ENCODE data around the gene C1orf74. TPM values are rescaled to one million over a fixed set of nuclear protein-coding genes. Genes with fewer than 3 reads are reported as not detected.

The C1orf74 gene
- total RNA-seq, 3 donors from 2014 or later (not counting 1 experiment from before 2014, with no cell fraction given): 0.75 to 0.88 (median 0.80) TPM

DNA sequence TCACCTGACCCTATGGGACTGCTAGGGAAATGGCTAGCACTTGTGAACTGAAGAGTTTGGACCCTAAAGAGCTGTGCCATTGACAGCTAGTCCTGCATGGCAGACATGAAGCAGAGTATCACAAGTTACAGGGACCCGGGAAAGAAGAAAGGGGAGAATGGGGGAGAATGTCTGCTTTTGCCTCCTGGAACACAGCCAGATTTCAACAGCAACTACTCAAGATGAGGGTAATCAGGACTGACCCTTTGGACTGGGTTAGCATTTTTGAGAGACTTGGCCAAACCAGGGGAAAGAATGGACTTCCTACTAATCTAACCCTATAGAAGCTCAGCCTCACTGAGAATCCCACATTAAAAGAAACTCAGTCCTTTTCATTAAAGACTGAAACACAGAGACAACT lies 34.7 kb upstream of the C1orf74 start:
- Mint-ChIP-seq H3K9me3 (no peaks in the 10 kb centered on the region), H3K27ac (no peak overlapping the region), H3K4me3 (no peak overlapping the region), H3K4me1 (peaks cover 10 to 12% of the 10 kb centered on the region in 2 donors), H3K36me3 (no peaks in the 10 kb centered on the region), H3K27me3 (ENCODE audit: low read depth in 2 of 2) (peaks cover 22 to 35% of the 10 kb centered on the region in 2 donors)
- TF ChIP-seq, protein P1, sequence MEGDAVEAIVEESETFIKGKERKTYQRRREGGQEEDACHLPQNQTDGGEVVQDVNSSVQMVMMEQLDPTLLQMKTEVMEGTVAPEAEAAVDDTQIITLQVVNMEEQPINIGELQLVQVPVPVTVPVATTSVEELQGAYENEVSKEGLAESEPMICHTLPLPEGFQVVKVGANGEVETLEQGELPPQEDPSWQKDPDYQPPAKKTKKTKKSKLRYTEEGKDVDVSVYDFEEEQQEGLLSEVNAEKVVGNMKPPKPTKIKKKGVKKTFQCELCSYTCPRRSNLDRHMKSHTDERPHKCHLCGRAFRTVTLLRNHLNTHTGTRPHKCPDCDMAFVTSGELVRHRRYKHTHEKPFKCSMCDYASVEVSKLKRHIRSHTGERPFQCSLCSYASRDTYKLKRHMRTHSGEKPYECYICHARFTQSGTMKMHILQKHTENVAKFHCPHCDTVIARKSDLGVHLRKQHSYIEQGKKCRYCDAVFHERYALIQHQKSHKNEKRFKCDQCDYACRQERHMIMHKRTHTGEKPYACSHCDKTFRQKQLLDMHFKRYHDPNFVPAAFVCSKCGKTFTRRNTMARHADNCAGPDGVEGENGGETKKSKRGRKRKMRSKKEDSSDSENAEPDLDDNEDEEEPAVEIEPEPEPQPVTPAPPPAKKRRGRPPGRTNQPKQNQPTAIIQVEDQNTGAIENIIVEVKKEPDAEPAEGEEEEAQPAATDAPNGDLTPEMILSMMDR (IDR thresholded peaks at IDR 0.05): no peak
- Histone ChIP-seq H3K27me3 (ENCODE audit: control insufficient read depth, insufficient read depth, low read length) (peaks cover 12% of the 10 kb centered on the region), H3K27ac (ENCODE audit: low read length) (no peak overlapping the region), H3K36me3 (ENCODE audit: control insufficient read depth, insufficient read depth, low read length) (no peaks in the 10 kb centered on the region), H3K4me3 (ENCODE audit: low read length) (no peak overlapping the region), H3K4me1 (ENCODE audit: control insufficient read depth, insufficient read depth, low read length) (no peaks in the 10 kb centered on the region), H3K9me3 (ENCODE audit: control insufficient read depth, insufficient read depth, low read length) (no peaks in the 10 kb centered on the region)
- ATAC-seq (no peak), DNase-seq (no peak)
- intact Hi-C loops (cut with micrococcal nuclease): no loop called here
- 0% methylated on average over 1 of the region's 1 CpG for WGBS (ENCODE audit: insufficient coverage)

DNA sequence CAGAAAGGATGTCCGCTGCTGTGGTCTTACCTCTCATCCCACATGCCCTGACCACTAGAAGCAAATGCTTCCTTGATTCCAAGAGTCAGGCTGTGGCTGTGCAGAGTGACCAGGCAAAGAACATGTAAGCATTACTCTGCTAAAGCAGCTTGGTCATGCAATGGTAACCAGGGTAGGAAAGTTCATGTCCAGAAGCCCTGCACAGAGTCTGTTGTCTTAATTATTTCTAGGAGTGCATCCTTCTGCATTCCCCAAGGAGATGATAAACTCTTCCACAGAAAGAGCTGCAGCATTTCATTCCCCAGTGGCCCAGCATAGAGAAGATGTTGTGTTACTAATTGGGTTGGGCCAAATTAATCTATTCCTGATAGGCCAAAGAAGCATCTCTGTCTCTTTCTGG lies 33.3 kb upstream of the C1orf74 start:
- no peak for ATAC-seq
- TF ChIP-seq, protein P1 (IDR thresholded peaks at IDR 0.05): no peak
- H3K9me3 Mint-ChIP-seq: no peaks in the 10 kb centered on the region
- no peak overlapping the region for H3K27ac Mint-ChIP-seq
- DNase-seq: no peak
- peaks cover 19 to 29% of the 10 kb centered on the region in 2 donors for H3K27me3 Mint-ChIP-seq (ENCODE audit: low read depth in 2 of 2)
- no peaks in the 10 kb centered on the region for H3K36me3 Mint-ChIP-seq
- peaks cover 7% of the 10 kb centered on the region for H3K27me3 ChIP-seq (ENCODE audit: control insufficient read depth, insufficient read depth, low read length)
- H3K4me3 ChIP-seq (ENCODE audit: low read length): no peak overlapping the region
- no peaks in the 10 kb centered on the region for H3K9me3 ChIP-seq (ENCODE audit: control insufficient read depth, insufficient read depth, low read length)
- WGBS (ENCODE audit: insufficient coverage): 86% methylated on average over 1 of the region's 1 CpG
- H3K36me3 ChIP-seq (ENCODE audit: control insufficient read depth, insufficient read depth, low read length): no peaks in the 10 kb centered on the region
- no peaks in the 10 kb centered on the region for H3K4me1 ChIP-seq (ENCODE audit: control insufficient read depth, insufficient read depth, low read length)
- intact Hi-C loops (cut with micrococcal nuclease): no loop called here
- no peak overlapping the region for H3K27ac ChIP-seq (ENCODE audit: low read length)
- H3K4me3 Mint-ChIP-seq: no peak overlapping the region
- H3K4me1 Mint-ChIP-seq: peaks cover under 1 to 2% of the 10 kb centered on the region in 2 donors

DNA sequence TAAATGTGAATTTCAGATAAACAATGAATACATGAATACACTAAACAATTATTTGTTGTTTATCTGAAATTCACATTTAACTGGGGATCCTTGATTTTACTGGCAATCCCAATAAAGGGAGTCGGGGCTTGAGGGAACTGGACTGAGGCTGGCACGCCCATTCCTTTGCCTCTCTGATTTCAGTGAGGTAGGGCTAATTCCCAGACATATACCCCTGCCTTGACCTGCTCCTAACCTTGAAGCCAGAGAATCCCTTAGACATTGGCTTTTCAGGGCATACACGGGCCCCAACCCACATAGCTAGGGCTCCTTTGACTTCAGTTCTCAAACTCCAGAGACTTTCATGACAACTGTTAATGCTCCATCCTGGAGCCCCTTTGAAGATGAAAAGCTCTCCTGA lies 32.6 kb upstream of the C1orf74 start:
- TF ChIP-seq, protein P1 (IDR thresholded peaks at IDR 0.05): no peak
- H3K4me1 Mint-ChIP-seq: no peaks in the 10 kb centered on the region
- Histone ChIP-seq H3K36me3 (ENCODE audit: control insufficient read depth, insufficient read depth, low read length) (no peaks in the 10 kb centered on the region), H3K4me1 (ENCODE audit: control insufficient read depth, insufficient read depth, low read length) (no peaks in the 10 kb centered on the region), H3K4me3 (ENCODE audit: low read length) (no peak overlapping the region), H3K27me3 (ENCODE audit: control insufficient read depth, insufficient read depth, low read length) (peaks cover 7% of the 10 kb centered on the region), H3K9me3 (ENCODE audit: control insufficient read depth, insufficient read depth, low read length) (no peaks in the 10 kb centered on the region), H3K27ac (ENCODE audit: low read length) (no peak overlapping the region)
- H3K36me3 Mint-ChIP-seq: no peaks in the 10 kb centered on the region
- ATAC-seq (no peak), DNase-seq (no peak)
- no peak overlapping the region for H3K27ac Mint-ChIP-seq
- WGBS (ENCODE audit: insufficient coverage): 60% methylated on average over 3 of the region's 3 CpGs
- peaks cover 17 to 27% of the 10 kb centered on the region in 2 donors for H3K27me3 Mint-ChIP-seq (ENCODE audit: low read depth in 2 of 2)
- intact Hi-C loops (cut with micrococcal nuclease): no loop called here
- H3K4me3 Mint-ChIP-seq: no peak overlapping the region
- H3K9me3 Mint-ChIP-seq: no peaks in the 10 kb centered on the region

DNA sequence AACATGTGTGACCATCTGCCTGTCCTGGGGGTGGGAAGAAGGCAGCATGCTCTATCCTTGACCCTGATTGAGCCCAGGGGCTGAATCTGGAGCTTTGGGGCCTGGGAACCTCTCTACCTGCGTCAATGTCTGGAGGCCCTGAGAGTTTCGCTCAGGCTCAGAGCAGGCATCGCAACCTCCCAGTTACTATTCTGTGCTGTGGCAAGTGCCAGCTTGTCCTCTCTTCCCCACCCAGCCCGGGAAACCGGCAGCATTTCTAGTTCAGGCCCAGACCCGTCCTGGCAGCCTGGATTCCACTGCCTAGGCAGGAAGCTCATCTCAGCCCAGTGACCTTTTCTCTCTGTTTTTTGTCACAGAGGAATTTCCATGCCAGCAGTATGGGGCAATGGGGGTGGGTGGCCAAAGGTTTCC lies 31.6 kb upstream of the C1orf74 start:
- Histone ChIP-seq H3K9me3 (ENCODE audit: control insufficient read depth, insufficient read depth, low read length) (no peaks in the 10 kb centered on the region), H3K27me3 (ENCODE audit: control insufficient read depth, insufficient read depth, low read length) (peaks cover 7% of the 10 kb centered on the region), H3K27ac (ENCODE audit: low read length) (no peak overlapping the region), H3K4me3 (ENCODE audit: low read length) (no peak overlapping the region), H3K36me3 (ENCODE audit: control insufficient read depth, insufficient read depth, low read length) (no peaks in the 10 kb centered on the region), H3K4me1 (ENCODE audit: control insufficient read depth, insufficient read depth, low read length) (no peaks in the 10 kb centered on the region)
- DNase-seq (no peak), ATAC-seq (no peak)
- 79% methylated on average over 6 of the region's 6 CpGs for WGBS (ENCODE audit: insufficient coverage)
- peaks cover 13 to 20% of the 10 kb centered on the region in 2 donors for H3K27me3 Mint-ChIP-seq (ENCODE audit: low read depth in 2 of 2)
- H3K4me1 Mint-ChIP-seq: no peaks in the 10 kb centered on the region
- no peak overlapping the region for H3K27ac Mint-ChIP-seq
- no peak overlapping the region for H3K4me3 Mint-ChIP-seq
- TF ChIP-seq, protein P1 (IDR thresholded peaks at IDR 0.05): no peak
- no peaks in the 10 kb centered on the region for H3K36me3 Mint-ChIP-seq
- H3K9me3 Mint-ChIP-seq: no peaks in the 10 kb centered on the region
- intact Hi-C loops (cut with micrococcal nuclease): no loop called here
